B cell (primary cell): ENCODE data around the gene CLDN8. TPM values are rescaled to one million over a fixed set of nuclear protein-coding genes. Genes with fewer than 3 reads are reported as not detected.

ENCODE experiments used
- ATAC-seq: fragments of 200-7000 bp; cut with Tn5 transposase; one replicate; pipeline ENCODE4 v1.10.0; 2021; ENCODE audit warnings: low read depth, mild to moderate bottlenecking, moderate number of reproducible peaks, moderate library complexity
- CTCF ChIA-PET: fragments of 350-600 bp; sonication (Branson Sonifier 250); formaldehyde crosslinking; loops from one replicate; lab custom pipeline; 2021; ENCODE audit warnings: antibody characterized with exemption, inconsistent platforms; lab: Charles Lee
- POLR2A ChIA-PET: fragments of 350-600 bp; sonication (Branson Sonifier 250); formaldehyde crosslinking; loops from one replicate; lab custom pipeline; 2021; ENCODE audit warnings: antibody characterized with exemption; lab: Charles Lee
- DNase-seq: peaks from one replicate; pipeline ENCODE4 v3.0.0; 2013
- H2AFZ ChIP-seq: 2 replicates; pipeline ENCODE4 v1.6.1; 2012; ENCODE audit warnings: mild to moderate bottlenecking, low read depth, low read length; ENCODE audit not compliant: insufficient read depth, poor library complexity, severe bottlenecking
- H3K27ac ChIP-seq, 2 donors: 1 replicate in 1 of 2; 2 replicates in 1 of 2; pipeline ENCODE4 v1.5.1; 2012 to 2013; ENCODE audit warnings: low read length in 2 of 2, mild to moderate bottlenecking in 2 of 2, moderate library complexity in 1 of 2
- H3K27me3 ChIP-seq, 4 experiments: fragments of 200-600 bp in 1 of 4; sonication (generic) in 1 of 4; replicated peaks in 1 of 4; 1 replicate in 2 of 4; 2 replicates in 2 of 4; pipeline versions ENCODE4 v1.6.1 to v1.7.0; 2013 to 2016; ENCODE audit warnings: low read length in 3 of 4, mild to moderate bottlenecking in 2 of 4, mixed read lengths in 1 of 4, moderate library complexity in 1 of 4; ENCODE audit not compliant: insufficient read depth in 4 of 4, control insufficient read depth in 3 of 4; ENCODE audit errors: control extremely low read depth in 1 of 4
- H3K36me3 ChIP-seq, 2 experiments: replicated peaks in 1 of 2; 1 replicate in 1 of 2; 2 replicates in 1 of 2; pipeline versions ENCODE4 v1.6.1 to v1.7.1; 2013; ENCODE audit warnings: low read length in 1 of 2; ENCODE audit not compliant: insufficient read depth in 2 of 2, control insufficient read depth in 1 of 2; ENCODE audit errors: control extremely low read depth in 1 of 2, extremely low read depth in 1 of 2
- H3K4me1 ChIP-seq, 2 donors: fragments of 200-600 bp in 1 of 2; sonication (generic) in 1 of 2; 1 replicate in 1 of 2; 2 replicates in 1 of 2; pipeline versions ENCODE4 v1.5.1 to v1.6.1; 2013 to 2017; ENCODE audit warnings: low read length in 2 of 2; ENCODE audit not compliant: control insufficient read depth in 2 of 2, insufficient read depth in 2 of 2
- H3K4me2 ChIP-seq: replicated peaks from 2 replicates; pipeline ENCODE3; 2012; ENCODE audit warnings: mild to moderate bottlenecking, low read depth, low read length; ENCODE audit not compliant: poor library complexity, severe bottlenecking
- H3K4me3 ChIP-seq, 5 experiments: fragments of 200-600 bp in 1 of 5; sonication (generic) in 1 of 5; 1 replicate in 3 of 5; 2 replicates in 2 of 5; pipeline versions ENCODE4 v1.5.1 to v1.7.0; 2011 to 2016; ENCODE audit warnings: low read length in 4 of 5, mild to moderate bottlenecking in 4 of 5, low read depth in 2 of 5, control low read depth in 1 of 5, moderate library complexity in 1 of 5; ENCODE audit not compliant: insufficient read depth in 1 of 5; ENCODE audit errors: control extremely low read depth in 1 of 5, extremely low read depth in 1 of 5
- H3K79me2 ChIP-seq: fragments of 200-600 bp; sonication (generic); one replicate; pipeline ENCODE4 v1.6.0; 2016; ENCODE audit warnings: low read length; ENCODE audit not compliant: control insufficient read depth, insufficient read depth
- H3K9ac ChIP-seq: fragments of 200-600 bp; sonication (generic); 2 replicates; pipeline ENCODE4 v1.6.1; 2017; ENCODE audit warnings: mild to moderate bottlenecking, low read length, moderate library complexity
- H3K9me3 ChIP-seq, 3 donors: one replicate each; pipeline versions ENCODE4 v1.6.1 to v1.7.1; 2013; ENCODE audit warnings: low read length in 2 of 3; ENCODE audit not compliant: control insufficient read depth in 2 of 3, insufficient read depth in 1 of 3; ENCODE audit errors: control extremely low read depth in 1 of 3
- H4K20me1 ChIP-seq: 2 replicates; pipeline ENCODE4 v1.6.0; 2012; ENCODE audit warnings: mild to moderate bottlenecking, low read length; ENCODE audit not compliant: insufficient read depth, control insufficient read depth, poor library complexity, severe bottlenecking
- H3K27ac Mint-ChIP-seq: one replicate; pipeline ENCODE4 v1.8.0; 2021; ENCODE audit warnings: mixed read lengths
- H3K27me3 Mint-ChIP-seq: one replicate; pipeline ENCODE4 v1.8.0; 2021; ENCODE audit warnings: mixed read lengths
- H3K4me1 Mint-ChIP-seq: one replicate; pipeline ENCODE4 v1.8.0; 2021; ENCODE audit warnings: mixed read lengths
- H3K4me3 Mint-ChIP-seq: one replicate; pipeline ENCODE4 v1.8.0; 2021; ENCODE audit warnings: mixed read lengths
- H3K9me3 Mint-ChIP-seq: one replicate; pipeline ENCODE4 v1.8.0; 2022; ENCODE audit warnings: mixed read lengths; ENCODE audit not compliant: insufficient read depth
- EZH2 ChIP-seq: IDR thresholded peaks from 2 replicates; pipeline ENCODE4 v1.6.1; 2012; ENCODE audit warnings: borderline replicate concordance, low read depth, mild to moderate bottlenecking, moderate library complexity, low read length; ENCODE audit not compliant: insufficient read depth, poor library complexity, severe bottlenecking
- WGBS: methylation state at CpG from one replicate; pipeline ENCODE4 v1.1.5; 2013; ENCODE audit warnings: missing lambda C conversion rate; ENCODE audit not compliant: insufficient coverage; 5-methylcytosine and 5-hydroxymethylcytosine counted together
- intact Hi-C: fragments of 100-400 bp; cut with micrococcal nuclease; formaldehyde crosslinking; loops from one replicate; pipeline ENCODE4 v1.10.0; 2022
- polyA plus RNA-seq: library from polyadenylated mRNA; depleted of rRNA; stranded (reverse); fragments of >200 nt; gene quantifications from 2 replicates; pipeline ENCODE4 v1.2.3, GENCODE V29; 2012
- total RNA-seq, 2 donors: library from RNA; stranded (reverse); fragments of 120-200 nt in 1 of 2; gene quantifications; 1 replicate in 1 of 2; 2 replicates in 1 of 2; pipeline versions ENCODE4 v1.2.3 to v1.2.4, GENCODE V29; 2013 to 2022
- TF ChIP-seq, protein P1 (sequence below): fragments of 200-600 bp; IDR thresholded peaks from one replicate; pipeline ENCODE4 v1.8.0; 2022; ENCODE audit warnings: antibody characterized with exemption, mild to moderate bottlenecking

Gene CLDN8
- total and polyA plus RNA-seq, 2 donors (not counting 1 experiment from before 2014, with no cell fraction given), result not detected

DNA sequence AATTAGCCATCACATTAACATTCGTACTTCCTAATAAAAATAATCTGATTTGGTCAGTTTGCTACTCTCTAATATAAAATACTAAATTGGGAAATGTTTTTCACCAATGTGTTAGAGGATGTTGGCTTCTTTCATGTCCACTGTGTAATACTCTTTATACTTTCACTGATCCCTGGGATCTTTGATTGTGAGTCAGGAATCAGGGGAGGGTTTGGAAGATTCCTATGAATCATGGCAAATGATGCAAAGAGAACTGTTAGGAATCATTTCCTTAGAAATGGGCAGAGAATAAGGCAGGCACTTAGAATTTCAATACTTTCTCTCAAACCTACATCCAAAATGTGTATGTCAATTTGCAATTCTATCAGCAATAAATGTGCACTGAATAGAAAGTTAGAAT lies 35.9 kb upstream of the CLDN8 start:
- ATAC-seq, result no peak
- H2AFZ ChIP-seq, result no peak overlapping the region
- POLR2A ChIA-PET, result no interaction called here
- no peak overlapping the region for H3K27ac ChIP-seq
- Mint-ChIP-seq H3K27ac (no peak overlapping the region), H3K4me3 (no peak overlapping the region), H3K27me3 (no peaks in the 10 kb centered on the region), H3K9me3 (peaks cover 8% of the 10 kb centered on the region), H3K4me1 (no peaks in the 10 kb centered on the region)
- DNase-seq, result no peak
- intact Hi-C loops, result no loop called here
- H3K4me3 ChIP-seq, result no peak overlapping the region
- TF ChIP-seq, protein P1, sequence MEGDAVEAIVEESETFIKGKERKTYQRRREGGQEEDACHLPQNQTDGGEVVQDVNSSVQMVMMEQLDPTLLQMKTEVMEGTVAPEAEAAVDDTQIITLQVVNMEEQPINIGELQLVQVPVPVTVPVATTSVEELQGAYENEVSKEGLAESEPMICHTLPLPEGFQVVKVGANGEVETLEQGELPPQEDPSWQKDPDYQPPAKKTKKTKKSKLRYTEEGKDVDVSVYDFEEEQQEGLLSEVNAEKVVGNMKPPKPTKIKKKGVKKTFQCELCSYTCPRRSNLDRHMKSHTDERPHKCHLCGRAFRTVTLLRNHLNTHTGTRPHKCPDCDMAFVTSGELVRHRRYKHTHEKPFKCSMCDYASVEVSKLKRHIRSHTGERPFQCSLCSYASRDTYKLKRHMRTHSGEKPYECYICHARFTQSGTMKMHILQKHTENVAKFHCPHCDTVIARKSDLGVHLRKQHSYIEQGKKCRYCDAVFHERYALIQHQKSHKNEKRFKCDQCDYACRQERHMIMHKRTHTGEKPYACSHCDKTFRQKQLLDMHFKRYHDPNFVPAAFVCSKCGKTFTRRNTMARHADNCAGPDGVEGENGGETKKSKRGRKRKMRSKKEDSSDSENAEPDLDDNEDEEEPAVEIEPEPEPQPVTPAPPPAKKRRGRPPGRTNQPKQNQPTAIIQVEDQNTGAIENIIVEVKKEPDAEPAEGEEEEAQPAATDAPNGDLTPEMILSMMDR, result no peak
- no peak for TF ChIP-seq EZH2
- H3K4me2 ChIP-seq, result no peak overlapping the region
- CTCF ChIA-PET, result no interaction called here
- no peaks in the 10 kb centered on the region for H3K27me3 ChIP-seq
- no peak overlapping the region for H3K9ac ChIP-seq
- WGBS, result no CpG with 5 or more reads among the region's 1 CpG
- no peaks in the 10 kb centered on the region for H3K9me3 ChIP-seq
- no peaks in the 10 kb centered on the region for H4K20me1 ChIP-seq
- no peaks in the 10 kb centered on the region for H3K79me2 ChIP-seq
- no peaks in the 10 kb centered on the region for H3K4me1 ChIP-seq
- no peaks in the 10 kb centered on the region for H3K36me3 ChIP-seq

DNA sequence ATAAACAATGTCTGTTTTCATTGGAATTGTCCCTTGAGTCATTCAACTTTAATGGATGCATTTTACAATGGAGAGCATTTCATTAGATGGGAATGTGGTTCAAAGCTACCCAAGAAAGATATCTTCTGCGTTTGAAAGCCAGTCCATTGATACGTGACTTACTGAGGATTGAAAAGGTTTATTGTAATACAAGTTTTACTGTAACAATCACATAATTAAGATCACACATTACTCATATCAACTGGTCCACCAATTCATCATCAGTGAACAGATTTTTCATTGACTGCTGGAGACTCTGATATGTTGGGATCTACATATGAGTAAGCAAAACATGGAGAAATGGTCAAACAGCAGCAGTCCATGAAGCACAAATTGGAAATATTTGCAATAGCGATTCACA lies 34.0 kb upstream of the CLDN8 start:
- Histone ChIP-seq H3K27me3 (no peaks in the 10 kb centered on the region), H3K36me3 (no peaks in the 10 kb centered on the region), H3K4me3 (no peak overlapping the region), H2AFZ (no peak overlapping the region), H3K9me3 (no peaks in the 10 kb centered on the region), H3K9ac (no peak overlapping the region), H3K79me2 (no peaks in the 10 kb centered on the region), H3K4me2 (no peak overlapping the region), H3K4me1 (no peaks in the 10 kb centered on the region), H3K27ac (no peak overlapping the region), H4K20me1 (no peaks in the 10 kb centered on the region)
- WGBS, result no CpG with 5 or more reads among the region's 3 CpGs
- H3K27ac Mint-ChIP-seq, result no peak overlapping the region
- H3K9me3 Mint-ChIP-seq, result peaks cover 6% of the 10 kb centered on the region
- H3K4me3 Mint-ChIP-seq, result no peak overlapping the region
- no peaks in the 10 kb centered on the region for H3K4me1 Mint-ChIP-seq
- intact Hi-C loops, result no loop called here
- H3K27me3 Mint-ChIP-seq, result no peaks in the 10 kb centered on the region
- POLR2A ChIA-PET, result no interaction called here
- TF ChIP-seq, protein P1, result no peak
- CTCF ChIA-PET, result no interaction called here
- DNase-seq (no peak), ATAC-seq (no peak)
